ENCODE results near the gene CCNG1.

DNA sequence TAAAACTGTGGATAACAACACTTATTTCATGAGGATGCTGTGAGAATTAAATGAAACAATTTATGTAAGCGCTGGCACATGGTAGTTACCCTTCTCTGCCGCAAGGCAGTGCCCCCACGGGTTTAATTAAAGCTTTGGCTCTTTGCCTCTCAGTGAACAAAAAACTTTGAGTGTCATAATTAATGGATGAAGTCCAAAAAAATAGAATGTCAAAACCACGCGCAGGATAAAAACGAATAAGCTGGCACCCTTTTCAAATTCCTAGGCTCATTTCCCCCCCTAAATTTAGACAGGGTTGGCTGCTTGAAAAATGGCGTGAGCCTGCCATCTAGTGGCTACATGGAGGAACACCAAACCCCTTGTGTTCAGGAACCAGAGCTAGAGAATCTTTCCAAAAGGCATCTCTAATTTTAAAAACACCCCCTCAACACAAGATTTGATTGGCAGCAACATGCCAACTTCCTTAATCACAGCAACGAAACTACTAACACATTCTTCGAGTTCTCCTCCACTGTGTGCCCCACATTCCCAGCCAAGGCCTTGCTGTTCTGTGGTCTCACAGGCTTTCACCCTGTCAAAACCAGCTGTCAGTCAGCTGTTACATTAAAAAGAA, 29.0 kb upstream of the CCNG1 start:
- TF ChIP-seq BHLHE40 (IDR thresholded peaks at IDR 0.05; ENCODE audit: low read depth, low read length) (no peak), POLR2A (IDR thresholded peaks at IDR 0.05; ENCODE audit: low read length) (no peak)
- TF ChIP-seq, protein P1, sequence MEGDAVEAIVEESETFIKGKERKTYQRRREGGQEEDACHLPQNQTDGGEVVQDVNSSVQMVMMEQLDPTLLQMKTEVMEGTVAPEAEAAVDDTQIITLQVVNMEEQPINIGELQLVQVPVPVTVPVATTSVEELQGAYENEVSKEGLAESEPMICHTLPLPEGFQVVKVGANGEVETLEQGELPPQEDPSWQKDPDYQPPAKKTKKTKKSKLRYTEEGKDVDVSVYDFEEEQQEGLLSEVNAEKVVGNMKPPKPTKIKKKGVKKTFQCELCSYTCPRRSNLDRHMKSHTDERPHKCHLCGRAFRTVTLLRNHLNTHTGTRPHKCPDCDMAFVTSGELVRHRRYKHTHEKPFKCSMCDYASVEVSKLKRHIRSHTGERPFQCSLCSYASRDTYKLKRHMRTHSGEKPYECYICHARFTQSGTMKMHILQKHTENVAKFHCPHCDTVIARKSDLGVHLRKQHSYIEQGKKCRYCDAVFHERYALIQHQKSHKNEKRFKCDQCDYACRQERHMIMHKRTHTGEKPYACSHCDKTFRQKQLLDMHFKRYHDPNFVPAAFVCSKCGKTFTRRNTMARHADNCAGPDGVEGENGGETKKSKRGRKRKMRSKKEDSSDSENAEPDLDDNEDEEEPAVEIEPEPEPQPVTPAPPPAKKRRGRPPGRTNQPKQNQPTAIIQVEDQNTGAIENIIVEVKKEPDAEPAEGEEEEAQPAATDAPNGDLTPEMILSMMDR (IDR thresholded peaks at IDR 0.05) = peak; percentile 97
